H9 (cell line): ENCODE measurements around the gene SZRD1. TPM values are rescaled to one million over a fixed set of nuclear protein-coding genes. Genes with fewer than 3 reads are reported as not detected.

Source experiments
- DNase-seq: peaks from one replicate; pipeline ENCODE4 v3.0.0-alpha.2; 2017
- H2AFZ ChIP-seq: one replicate; pipeline ENCODE4 v1.6.1; 2013; ENCODE audit warnings: mild to moderate bottlenecking, low read length, control low read depth, moderate library complexity
- H2AK5ac ChIP-seq: 2 replicates; pipeline ENCODE4 v1.6.1; 2013; ENCODE audit warnings: low read length, control low read depth, mixed read lengths; ENCODE audit not compliant: insufficient read length
- H2BK120ac ChIP-seq: one replicate; pipeline ENCODE4 v1.6.1; 2013; ENCODE audit warnings: low read depth, mild to moderate bottlenecking, low read length, control low read depth, inconsistent platforms; ENCODE audit not compliant: poor library complexity, severe bottlenecking
- H2BK12ac ChIP-seq: 2 replicates; pipeline ENCODE4 v1.6.1; 2013; ENCODE audit warnings: low read length, control low read depth, mixed read lengths, low read depth; ENCODE audit not compliant: insufficient read length
- H2BK15ac ChIP-seq: 2 replicates; pipeline ENCODE4 v1.6.1; 2013; ENCODE audit warnings: low read depth, low read length, control low read depth
- H2BK20ac ChIP-seq: one replicate; pipeline ENCODE4 v1.6.1; 2013; ENCODE audit warnings: low read depth, mild to moderate bottlenecking, low read length, control low read depth, inconsistent platforms; ENCODE audit not compliant: poor library complexity, severe bottlenecking
- H2BK5ac ChIP-seq: 2 replicates; pipeline ENCODE4 v1.6.1; 2013; ENCODE audit warnings: low read length, control low read depth, mixed read lengths; ENCODE audit not compliant: insufficient read length
- H3K14ac ChIP-seq: 2 replicates; pipeline ENCODE4 v1.6.1; 2013; ENCODE audit warnings: low read length, control low read depth; ENCODE audit not compliant: insufficient read depth
- H3K18ac ChIP-seq: 2 replicates; pipeline ENCODE4 v1.6.1; 2013; ENCODE audit warnings: low read depth, mild to moderate bottlenecking, mixed read lengths, low read length, control low read depth; ENCODE audit not compliant: insufficient read length
- H3K23ac ChIP-seq: 2 replicates; pipeline ENCODE4 v1.6.1; 2013; ENCODE audit warnings: low read length, control low read depth, mixed read lengths, low read depth; ENCODE audit not compliant: insufficient read length
- H3K23me2 ChIP-seq: 2 replicates; pipeline ENCODE4 v1.6.1; 2013; ENCODE audit warnings: low read depth, mild to moderate bottlenecking, mixed read lengths, low read length, control low read depth; ENCODE audit not compliant: insufficient read length, poor library complexity, severe bottlenecking
- H3K27ac ChIP-seq: 2 replicates; pipeline ENCODE4 v1.5.1; 2013; ENCODE audit warnings: low read length, control low read depth, mixed read lengths, low read depth; ENCODE audit not compliant: insufficient read length
- H3K27me3 ChIP-seq: 2 replicates; pipeline ENCODE4 v1.6.1; 2013; ENCODE audit warnings: low read length, control low read depth, inconsistent platforms; ENCODE audit not compliant: insufficient read depth
- H3K4ac ChIP-seq: 2 replicates; pipeline ENCODE4 v1.6.1; 2013; ENCODE audit warnings: low read depth, mild to moderate bottlenecking, control low read depth, inconsistent platforms, low read length, moderate library complexity
- H3K4me1 ChIP-seq: 2 replicates; pipeline ENCODE4 v1.6.1; 2013; ENCODE audit warnings: low read length, control low read depth, inconsistent platforms; ENCODE audit not compliant: insufficient read depth
- H3K4me2 ChIP-seq: 2 replicates; pipeline ENCODE4 v1.6.1; 2013; ENCODE audit warnings: low read length, control low read depth, mixed read lengths; ENCODE audit not compliant: insufficient read length, insufficient read depth
- H3K56ac ChIP-seq: 2 replicates; pipeline ENCODE4 v1.6.1; 2013; ENCODE audit warnings: low read depth, mild to moderate bottlenecking, mixed read lengths, low read length, control low read depth; ENCODE audit not compliant: insufficient read length
- H3K79me1 ChIP-seq: 2 replicates; pipeline ENCODE4 v1.6.1; 2013; ENCODE audit warnings: low read depth, mild to moderate bottlenecking, moderate library complexity, low read length, control low read depth, inconsistent platforms; ENCODE audit not compliant: insufficient read depth, poor library complexity, severe bottlenecking
- H3K79me2 ChIP-seq: 2 replicates; pipeline ENCODE4 v1.6.1; 2013; ENCODE audit warnings: low read length, control low read depth, inconsistent platforms; ENCODE audit not compliant: insufficient read depth
- H3K9ac ChIP-seq: 2 replicates; pipeline ENCODE4 v1.6.1; 2013; ENCODE audit warnings: low read length, control low read depth, mixed read lengths; ENCODE audit not compliant: insufficient read length; ENCODE audit errors: extremely low read depth
- H3K9me3 ChIP-seq: one replicate; pipeline ENCODE4 v1.6.1; 2013; ENCODE audit warnings: low read depth, low read length, inconsistent platforms; ENCODE audit not compliant: control insufficient read depth
- H3T11ph ChIP-seq: one replicate; pipeline ENCODE4 v1.6.1; 2013; ENCODE audit warnings: mild to moderate bottlenecking, low read length, control low read depth, inconsistent platforms
- H4K20me1 ChIP-seq: one replicate; pipeline ENCODE4 v1.6.1; 2013; ENCODE audit not compliant: control insufficient read depth, insufficient read length, insufficient read depth
- H4K5ac ChIP-seq: 2 replicates; pipeline ENCODE4 v1.6.1; 2013; ENCODE audit warnings: low read depth, mild to moderate bottlenecking, mixed read lengths, low read length, control low read depth; ENCODE audit not compliant: insufficient read length
- H4K8ac ChIP-seq: replicated peaks from 2 replicates; pipeline ENCODE4 v1.6.1; 2013; ENCODE audit warnings: low read length, control low read depth, mixed read lengths, low read depth; ENCODE audit not compliant: insufficient read length
- H4K91ac ChIP-seq: 2 replicates; pipeline ENCODE4 v1.6.1; 2013; ENCODE audit warnings: low read depth, mild to moderate bottlenecking, moderate library complexity, mixed read lengths, low read length, control low read depth; ENCODE audit not compliant: insufficient read length
- H3K27ac Mint-ChIP-seq, 3 experiments: 2 replicates in 2 of 3; 3 replicates in 1 of 3; pipeline ENCODE4 v1.8.0; 2020 to 2021; ENCODE audit warnings: mixed read lengths in 3 of 3, mild to moderate bottlenecking in 1 of 3, moderate library complexity in 1 of 3
- H3K27me3 Mint-ChIP-seq: 2 replicates; pipeline ENCODE4 v1.8.0; 2021; ENCODE audit warnings: low read depth, mild to moderate bottlenecking, moderate library complexity, mixed read lengths
- H3K36me3 Mint-ChIP-seq, 3 experiments: 2 replicates in 2 of 3; 3 replicates in 1 of 3; pipeline ENCODE4 v1.8.0; 2020 to 2021; ENCODE audit warnings: low read depth in 3 of 3, mixed read lengths in 3 of 3; ENCODE audit not compliant: insufficient read depth in 1 of 3
- H3K4me1 Mint-ChIP-seq, 2 experiments: 2 replicates each; pipeline ENCODE4 v1.8.0; 2020; ENCODE audit warnings: mixed read lengths in 2 of 2
- H3K4me3 Mint-ChIP-seq, 2 experiments: 2 replicates in 1 of 2; 3 replicates in 1 of 2; pipeline ENCODE4 v1.8.0; 2020 to 2021; ENCODE audit warnings: mild to moderate bottlenecking in 2 of 2, mixed read lengths in 2 of 2, moderate library complexity in 1 of 2
- H3K9me3 Mint-ChIP-seq, 2 experiments: 2 replicates in 1 of 2; 3 replicates in 1 of 2; pipeline ENCODE4 v1.8.0; 2020; ENCODE audit warnings: mild to moderate bottlenecking in 2 of 2, mixed read lengths in 2 of 2, moderate library complexity in 1 of 2
- WGBS: extraction: QIAGEN DNeasy Blood & Tissue Kit; methylation state at CpG from one replicate; pipeline ENCODE4 v1.1.7; 2013; ENCODE audit warnings: missing lambda C conversion rate, low lambda C conversion rate, mixed read lengths; ENCODE audit not compliant: insufficient read length; ENCODE audit errors: extremely low coverage; 5-methylcytosine and 5-hydroxymethylcytosine counted together
- total RNA-seq: library from RNA; stranded (reverse); gene quantifications from 2 replicates; pipeline ENCODE4 v1.2.1, GENCODE V29; 2021
- TF ChIP-seq, protein P1 (sequence below): fragments of 200-600 bp; sonication (generic); conservative IDR thresholded peaks from 3 replicates; pipeline ENCODE4 v1.8.0; 2021; ENCODE audit warnings: antibody characterized with exemption, mild to moderate bottlenecking

Gene SZRD1
- total RNA-seq, 1 experiment from 2014 or later, result 118 TPM

DNA sequence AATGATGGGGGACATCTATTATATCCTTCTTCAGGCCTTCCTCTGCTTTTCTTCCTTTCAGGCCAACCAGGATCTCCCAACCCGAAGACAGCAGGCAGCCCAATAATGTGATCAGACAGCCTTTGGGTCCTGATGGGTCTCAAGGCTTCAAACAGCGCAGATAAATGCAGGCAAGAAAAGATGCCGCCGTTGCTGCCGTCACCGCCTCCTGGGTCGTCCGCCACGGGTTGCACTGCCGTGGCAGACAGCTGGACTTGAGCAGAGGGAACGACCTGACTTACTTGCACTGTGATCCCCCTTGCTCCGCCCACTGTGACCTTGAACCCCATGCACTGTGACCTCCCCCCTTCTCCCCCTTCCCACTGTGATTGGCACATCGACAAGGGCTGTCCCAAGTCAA is 27.9 kb downstream of the SZRD1 start:
- H3K27ac Mint-ChIP-seq, result no peak overlapping the region

More for the DNA sequence above, 27.9 kb downstream of the SZRD1 start:
- Mint-ChIP-seq H3K36me3 (peaks cover 11 to 55% (median 43%) of the 10 kb centered on the region in 3 experiments; a peak in 6 of 7 replicates), H3K9me3 (no peaks in the 10 kb centered on the region), H3K27me3 (no peaks in the 10 kb centered on the region), H3K4me3 (no peak overlapping the region), H3K4me1 (peaks cover 34 to 36% of the 10 kb centered on the region in 2 experiments)
- Histone ChIP-seq H3K79me2 (peaks cover 13% of the 10 kb centered on the region; the same call in 1 of the 2 replicates), H3T11ph (no peak overlapping the region), H3K23me2 (no peaks in the 10 kb centered on the region), H4K20me1 (peaks cover 5% of the 10 kb centered on the region), H3K23ac (no peak overlapping the region), H3K9ac (no peak overlapping the region), H2BK15ac (no peak overlapping the region), H3K27me3 (no peaks in the 10 kb centered on the region), H3K4me1 (peaks cover 6% of the 10 kb centered on the region; the same call in 1 of the 2 replicates), H3K18ac (no peak overlapping the region), H4K91ac (no peak overlapping the region), H3K4me2 (no peak overlapping the region), H3K79me1 (peaks cover 17% of the 10 kb centered on the region), H4K5ac (no peak overlapping the region), H2BK5ac (no peak overlapping the region), H2BK12ac (no peak overlapping the region), H3K14ac (no peak overlapping the region), H2AK5ac (no peak overlapping the region), H3K27ac (no peak overlapping the region), H3K9me3 (no peaks in the 10 kb centered on the region), H3K4ac (no peak overlapping the region), H2AFZ (no peak overlapping the region), H4K8ac (no peak overlapping the region), H3K56ac (no peak overlapping the region), H2BK20ac (no peak overlapping the region), H2BK120ac (no peak overlapping the region)
- DNase-seq, result no peak
- WGBS, result no CpG with 5 or more reads among the region's 13 CpGs
- TF ChIP-seq, protein P1, sequence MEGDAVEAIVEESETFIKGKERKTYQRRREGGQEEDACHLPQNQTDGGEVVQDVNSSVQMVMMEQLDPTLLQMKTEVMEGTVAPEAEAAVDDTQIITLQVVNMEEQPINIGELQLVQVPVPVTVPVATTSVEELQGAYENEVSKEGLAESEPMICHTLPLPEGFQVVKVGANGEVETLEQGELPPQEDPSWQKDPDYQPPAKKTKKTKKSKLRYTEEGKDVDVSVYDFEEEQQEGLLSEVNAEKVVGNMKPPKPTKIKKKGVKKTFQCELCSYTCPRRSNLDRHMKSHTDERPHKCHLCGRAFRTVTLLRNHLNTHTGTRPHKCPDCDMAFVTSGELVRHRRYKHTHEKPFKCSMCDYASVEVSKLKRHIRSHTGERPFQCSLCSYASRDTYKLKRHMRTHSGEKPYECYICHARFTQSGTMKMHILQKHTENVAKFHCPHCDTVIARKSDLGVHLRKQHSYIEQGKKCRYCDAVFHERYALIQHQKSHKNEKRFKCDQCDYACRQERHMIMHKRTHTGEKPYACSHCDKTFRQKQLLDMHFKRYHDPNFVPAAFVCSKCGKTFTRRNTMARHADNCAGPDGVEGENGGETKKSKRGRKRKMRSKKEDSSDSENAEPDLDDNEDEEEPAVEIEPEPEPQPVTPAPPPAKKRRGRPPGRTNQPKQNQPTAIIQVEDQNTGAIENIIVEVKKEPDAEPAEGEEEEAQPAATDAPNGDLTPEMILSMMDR, result no peak
